NCI-H2107 treated with DMSO at 0.1 percent for 48 hours (cell line): ENCODE measurements around the gene CYP1B1.
"Not testable (repeated sequence)": the region's sequence is repeated elsewhere in the genome, so short reads cannot be mapped to it uniquely, and the experiment has no call there.

ENCODE experiments used
- DNase-seq: peaks from one replicate; lab custom pipeline; 2025; ENCODE audit not compliant: unreplicated experiment; lab: John Stamatoyannopoulos, UW

Gene CYP1B1

GRCh38 chr2:38099099-38100028, 23.4 kb upstream of the CYP1B1 start:
- no peak for DNase-seq

- no peak for DNase-seq
These were observed 22.6 kb upstream of the CYP1B1 start for GRCh38 chr2:38098421-38099098.

GRCh38 chr2:38097988-38098385, 22.0 kb upstream of the CYP1B1 start:
- DNase-seq = no peak

GRCh38 chr2:38097258-38097987, 21.5 kb upstream of the CYP1B1 start:
- DNase-seq = no peak

- DNase-seq = no peak
These were observed 20.3 kb upstream of the CYP1B1 start for GRCh38 chr2:38095996-38096861.

GRCh38 chr2:38095079-38095995, 19.4 kb upstream of the CYP1B1 start:
- DNase-seq = no peak

GRCh38 chr2:38093527-38094165, 17.7 kb upstream of the CYP1B1 start:
- no peak for DNase-seq

- DNase-seq = no peak
These were observed 16.4 kb upstream of the CYP1B1 start for GRCh38 chr2:38092196-38092902.

GRCh38 chr2:38091760-38092159, 15.8 kb upstream of the CYP1B1 start:
- no peak for DNase-seq

GRCh38 chr2:38090928-38091327, 15.0 kb upstream of the CYP1B1 start:
- DNase-seq = no peak

- DNase-seq = not testable (repeated sequence)
These were observed 14.3 kb upstream of the CYP1B1 start for GRCh38 chr2:38090212-38090611.

GRCh38 chr2:38085998-38086698, 10.2 kb upstream of the CYP1B1 start:
- DNase-seq = not testable (repeated sequence)

- DNase-seq = not testable (repeated sequence)
These were observed 8.6 kb upstream of the CYP1B1 start for GRCh38 chr2:38084556-38084955.

GRCh38 chr2:38082727-38083126, 6.8 kb upstream of the CYP1B1 start:
- DNase-seq = not testable (repeated sequence)

GRCh38 chr2:38080346-38080745, 4.4 kb upstream of the CYP1B1 start:
- DNase-seq = no peak

- DNase-seq = no peak
These were observed 3.4 kb upstream of the CYP1B1 start for GRCh38 chr2:38079116-38080052.

- no peak for DNase-seq
These were observed 1.4 kb upstream of the CYP1B1 start for GRCh38 chr2:38077431-38077769.
